DND-41 (cell line): ENCODE measurements around the gene NEAT1.

Experiments used
- ATAC-seq: fragments of 200-7000 bp; cut with Tn5 transposase; 3 replicates; pipeline ENCODE4 v1.9.1; 2021; ENCODE audit warnings: low read depth; ENCODE audit not compliant: insufficient read depth
- DNase-seq: peaks from one replicate; pipeline ENCODE4 v3.0.0-alpha.2; 2020
- H2AFZ ChIP-seq: 2 replicates; pipeline ENCODE4 v1.6.0; 2012; ENCODE audit warnings: low read depth, low read length
- H3K27ac ChIP-seq: 2 replicates; pipeline ENCODE4 v1.5.1; 2012; ENCODE audit warnings: low read length, inconsistent platforms
- H3K27me3 ChIP-seq: fragments of 200-600 bp; sonication (generic); 2 replicates; pipeline ENCODE4 v1.6.0; 2012; ENCODE audit warnings: low read length, mild to moderate bottlenecking, inconsistent platforms; ENCODE audit not compliant: insufficient read depth, poor library complexity
- H3K36me3 ChIP-seq: 2 replicates; pipeline ENCODE4 v1.5.1; 2012; ENCODE audit warnings: low read length, inconsistent platforms; ENCODE audit not compliant: insufficient read depth
- H3K4me1 ChIP-seq: 2 replicates; pipeline ENCODE4 v1.5.1; 2012; ENCODE audit warnings: mild to moderate bottlenecking, low read length; ENCODE audit not compliant: insufficient read depth
- H3K4me2 ChIP-seq: 2 replicates; pipeline ENCODE4 v1.6.0; 2012; ENCODE audit warnings: mild to moderate bottlenecking, moderate library complexity, low read length, inconsistent platforms; ENCODE audit not compliant: insufficient read depth
- H3K4me3 ChIP-seq, 2 experiments: fragments of 200-600 bp in 1 of 2; shearing (Covaris generic) in 1 of 2; 2 replicates each; pipeline ENCODE4 v1.5.1; 2012 to 2016; ENCODE audit warnings: inconsistent platforms in 2 of 2, low read length in 2 of 2, mild to moderate bottlenecking in 2 of 2, low read depth in 1 of 2, moderate library complexity in 1 of 2
- H3K79me2 ChIP-seq: 2 replicates; pipeline ENCODE4 v1.6.0; 2012; ENCODE audit warnings: low read length, inconsistent platforms; ENCODE audit not compliant: insufficient read depth
- H3K9ac ChIP-seq: 2 replicates; pipeline ENCODE4 v1.6.0; 2012; ENCODE audit warnings: low read depth, mild to moderate bottlenecking, inconsistent platforms, low read length, moderate library complexity
- H3K9me3 ChIP-seq: 2 replicates; pipeline ENCODE4 v1.5.1; 2012; ENCODE audit warnings: low read length, moderate library complexity, mild to moderate bottlenecking, inconsistent platforms; ENCODE audit not compliant: insufficient read depth, severe bottlenecking
- H4K20me1 ChIP-seq: 2 replicates; pipeline ENCODE4 v1.6.0; 2012; ENCODE audit warnings: low read length; ENCODE audit not compliant: insufficient read depth
- CTCF ChIP-seq: IDR thresholded peaks from 2 replicates; pipeline ENCODE4 v1.5.1; 2012; ENCODE audit warnings: borderline replicate concordance, low read length, moderate library complexity, mild to moderate bottlenecking; ENCODE audit not compliant: poor library complexity, severe bottlenecking; ENCODE audit errors: extremely low read depth
- EZH2 ChIP-seq: IDR thresholded peaks from 3 replicates; pipeline ENCODE4 v1.6.1; 2012; ENCODE audit warnings: borderline replicate concordance, low read depth, mild to moderate bottlenecking, moderate library complexity, low read length, inconsistent platforms; ENCODE audit not compliant: severe bottlenecking

NEAT1 gene

GRCh38 chr11:65421794-65422632 is 585 bp upstream of the NEAT1 start:
- Histone ChIP-seq H3K4me1 (peaks cover 70% of the 10 kb centered on the region), H3K9ac (peak overlapping the region; percentile 98), H3K27me3 (no peaks in the 10 kb centered on the region), H3K4me2 (peak overlapping the region; percentile 86), H3K4me3 (peak overlapping the region; percentile 75 to 79), H4K20me1 (peaks cover 43% of the 10 kb centered on the region), H3K79me2 (peaks cover 97% of the 10 kb centered on the region), H2AFZ (peak overlapping the region; percentile 73), H3K9me3 (no peaks in the 10 kb centered on the region), H3K27ac (peak overlapping the region; percentile 99), H3K36me3 (peaks cover 42% of the 10 kb centered on the region)
- ATAC-seq (peak; percentile 18), DNase-seq (peak; percentile 97)
- TF ChIP-seq CTCF (no peak), EZH2 (no peak)

DNA sequence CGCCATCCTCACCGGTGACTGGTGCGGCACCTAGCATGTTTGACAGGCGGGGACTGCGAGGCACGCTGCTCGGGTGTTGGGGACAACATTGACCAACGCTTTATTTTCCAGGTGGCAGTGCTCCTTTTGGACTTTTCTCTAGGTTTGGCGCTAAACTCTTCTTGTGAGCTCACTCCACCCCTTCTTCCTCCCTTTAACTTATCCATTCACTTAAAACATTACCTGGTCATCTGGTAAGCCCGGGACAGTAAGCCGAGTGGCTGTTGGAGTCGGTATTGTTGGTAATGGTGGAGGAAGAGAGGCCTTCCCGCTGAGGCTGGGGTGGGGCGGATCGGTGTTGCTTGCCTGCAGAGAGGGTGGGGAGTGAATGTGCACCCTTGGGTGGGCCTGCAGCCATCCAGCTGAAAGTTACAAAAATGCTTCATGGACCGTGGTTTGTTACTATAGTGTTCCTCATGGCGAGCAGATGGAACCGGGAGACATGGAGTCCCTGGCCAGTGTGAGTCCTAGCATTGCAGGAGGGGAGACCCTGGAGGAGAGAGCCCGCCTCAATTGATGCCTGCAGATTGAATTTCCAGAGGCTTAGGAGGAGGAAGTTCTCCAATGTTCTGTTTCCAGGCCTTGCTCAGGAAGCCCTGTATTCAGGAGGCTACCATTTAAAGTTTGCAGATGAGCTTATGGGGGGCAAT is 1.1 kb downstream of the NEAT1 start:
- peak overlapping the region; percentile 98 for H3K9ac ChIP-seq
- no peaks in the 10 kb centered on the region for H3K9me3 ChIP-seq
- peaks cover 70% of the 10 kb centered on the region for H3K4me1 ChIP-seq
- no peak overlapping the region for H2AFZ ChIP-seq
- ATAC-seq (no peak), DNase-seq (peak; percentile 42)
- TF ChIP-seq CTCF = no peak
- H3K4me3 ChIP-seq = peak overlapping the region; percentile 75 to 79
- H3K79me2 ChIP-seq = peaks cover 97% of the 10 kb centered on the region
- peaks cover 60% of the 10 kb centered on the region for H4K20me1 ChIP-seq
- H3K36me3 ChIP-seq = peaks cover 47% of the 10 kb centered on the region
- H3K4me2 ChIP-seq = peak overlapping the region; percentile 86
- H3K27me3 ChIP-seq = no peaks in the 10 kb centered on the region
- H3K27ac ChIP-seq = peak overlapping the region; percentile 99

- Histone ChIP-seq H3K9me3 (no peaks in the 10 kb centered on the region), H4K20me1 (peaks cover 67% of the 10 kb centered on the region), H3K27ac (peak overlapping the region; percentile 99), H3K9ac (peak overlapping the region; percentile 98), H3K4me3 (peak overlapping the region; percentile 75 to 79), H3K79me2 (peaks cover 97% of the 10 kb centered on the region), H3K27me3 (no peaks in the 10 kb centered on the region), H3K36me3 (peaks cover 47% of the 10 kb centered on the region), H3K4me1 (peaks cover 70% of the 10 kb centered on the region), H2AFZ (no peak overlapping the region), H3K4me2 (peak overlapping the region; percentile 86)
- peak; percentile 9; the same call in 1 of the 3 replicates for ATAC-seq
- TF ChIP-seq CTCF = no peak
- no peak for TF ChIP-seq EZH2
- DNase-seq = peak; percentile 63
Observed at GRCh38 chr11:65424205-65425104, 1.9 kb downstream of the NEAT1 start.
